K562 (cell line): ENCODE results near the gene COX6B2. TPM values are rescaled to one million over a fixed set of nuclear protein-coding genes. Genes with fewer than 3 reads are reported as not detected.

Experiments
- ATAC-seq: fragments of 200-7000 bp; cut with Tn5 transposase; 3 replicates; pipeline ENCODE4 v1.9.1; 2020; ENCODE audit warnings: moderate library complexity
- BruUV-seq: library from RNA; stranded (reverse); fragments of 400-500 nt; replicated peaks from 2 replicates; lab custom pipeline; 2021; lab: Mats Ljungman, UMichigan
- CTCF ChIA-PET: fragments of 300-600 bp; formaldehyde crosslinking; extraction: SDS; loops from one replicate; lab custom pipeline; 2021; ENCODE audit warnings: low intra/inter-chr PET ratio; lab: Yijun Ruan, JAX
- POLR2A ChIA-PET: fragments of 300-600, 350-650 bp; sonication (Branson Sonifier 250); formaldehyde crosslinking; extraction: SDS; loops from one replicate; lab custom pipeline; 2021; ENCODE audit warnings: antibody characterized with exemption, inconsistent platforms; lab: Yijun Ruan, JAX
- DNase-seq, 4 experiments: peaks; one replicate each; pipeline versions ENCODE4 v3.0.0 to v3.0.0-alpha.2; 2011 to 2018; ENCODE audit warnings: low spot score in 3 of 4, mixed read lengths in 3 of 4; ENCODE audit errors: extremely low read depth in 1 of 4
- FAIRE-seq: peaks from 2 replicates; lab custom pipeline; 2011; peaks lifted over from hg19 to GRCh38; lab: Jason Lieb, UNC
- H2AFZ ChIP-seq: 2 replicates; pipeline ENCODE4 v1.6.0; 2011; ENCODE audit warnings: low read depth, low read length, control low read depth, inconsistent platforms
- H3K27ac ChIP-seq: fragments of 200-600 bp; 3 replicates; pipeline ENCODE4 v1.8.0; 2011; ENCODE audit warnings: low read depth, mild to moderate bottlenecking, control low read depth, inconsistent platforms, low read length, moderate library complexity, mixed read lengths; ENCODE audit errors: extremely low read depth
- H3K27me3 ChIP-seq, 2 experiments: fragments of 300-600 bp in 1 of 2; 2 replicates in 1 of 2; 3 replicates in 1 of 2; pipeline versions ENCODE4 v1.6.0 to v1.8.0; 2011; ENCODE audit warnings: inconsistent platforms in 2 of 2, low read length in 2 of 2, mild to moderate bottlenecking in 1 of 2, mixed read lengths in 1 of 2, moderate library complexity in 1 of 2; ENCODE audit not compliant: control insufficient read depth in 2 of 2, insufficient read depth in 2 of 2
- H3K36me3 ChIP-seq: fragments of 300-600 bp; 3 replicates; pipeline ENCODE4 v1.8.0; 2011; ENCODE audit warnings: mild to moderate bottlenecking, low read length, inconsistent platforms; ENCODE audit not compliant: control insufficient read depth, insufficient read depth
- H3K4me1 ChIP-seq, 2 experiments: fragments of 200-600 bp in 1 of 2; replicated peaks in 1 of 2; 2 replicates in 1 of 2; 3 replicates in 1 of 2; pipeline versions ENCODE4 v1.5.1 to v1.8.0; 2011; ENCODE audit warnings: inconsistent platforms in 2 of 2, low read length in 2 of 2, mild to moderate bottlenecking in 1 of 2, mixed read lengths in 1 of 2, moderate library complexity in 1 of 2; ENCODE audit not compliant: control insufficient read depth in 2 of 2, insufficient read depth in 2 of 2
- H3K4me2 ChIP-seq: 2 replicates; pipeline ENCODE4 v1.6.1; 2011; ENCODE audit warnings: low read length, control low read depth, inconsistent platforms, mixed read lengths; ENCODE audit not compliant: insufficient read depth
- H3K4me3 ChIP-seq: fragments of 200-600 bp; sonication (generic), shearing (Covaris generic); 2 replicates; pipeline ENCODE4 v1.5.1; 2016; ENCODE audit warnings: control low read depth, inconsistent platforms
- H3K79me2 ChIP-seq: fragments of 200-600 bp; 3 replicates; pipeline ENCODE4 v1.8.0; 2011; ENCODE audit warnings: low read length, inconsistent platforms; ENCODE audit not compliant: control insufficient read depth, insufficient read depth
- H3K9ac ChIP-seq, 2 experiments: 2 replicates each; pipeline versions ENCODE4 v1.6.0 to v1.6.1; 2011; ENCODE audit warnings: low read depth in 2 of 2, low read length in 2 of 2, control low read depth in 1 of 2, inconsistent platforms in 1 of 2, mild to moderate bottlenecking in 1 of 2, mixed read lengths in 1 of 2; ENCODE audit not compliant: insufficient read depth in 1 of 2
- H3K9me1 ChIP-seq: one replicate; pipeline ENCODE4 v1.6.0; 2011; ENCODE audit warnings: inconsistent platforms, mild to moderate bottlenecking, low read length, moderate library complexity; ENCODE audit not compliant: control insufficient read depth, insufficient read depth
- H3K9me3 ChIP-seq: replicated peaks from 2 replicates; pipeline ENCODE4 v1.5.1; 2011; ENCODE audit warnings: low read depth, low read length, inconsistent platforms; ENCODE audit not compliant: control insufficient read depth, insufficient read depth
- H4K20me1 ChIP-seq: replicated peaks from 2 replicates; pipeline ENCODE4 v1.6.1; 2011; ENCODE audit warnings: low read length, inconsistent platforms, mixed read lengths; ENCODE audit not compliant: control insufficient read depth, insufficient read depth
- CEBPB ChIP-seq: fragments of 450-650 bp; IDR thresholded peaks from 2 replicates; pipeline ENCODE4 v1.6.1; 2016; ENCODE audit warnings: missing genetic modification characterization, missing compliant biosample characterization
- POLR2A ChIP-seq: fragments of 450-650 bp; conservative IDR thresholded peaks from 2 replicates; pipeline ENCODE4 v1.6.1; 2016
- ZNF121 ChIP-seq: sonication (generic); formaldehyde crosslinking; conservative IDR thresholded peaks from 2 replicates; pipeline ENCODE4 v1.8.0; 2022; ENCODE audit warnings: missing genetic modification reagents
- ZNF224 ChIP-seq: sonication (generic); formaldehyde crosslinking; IDR thresholded peaks from 2 replicates; pipeline ENCODE4 v1.8.0; 2022; ENCODE audit warnings: mild to moderate bottlenecking, missing genetic modification reagents
- WGBS: fragments of 100-300 bp; shearing (Covaris generic); methylation state at CpG from one replicate; pipeline ENCODE4 v1.1.6; 2016; ENCODE audit warnings: low coverage, mixed read lengths; ENCODE audit not compliant: insufficient coverage; ENCODE audit errors: missing lambda C conversion rate; 5-methylcytosine and 5-hydroxymethylcytosine counted together
- in situ Hi-C: fragments of 300-500 bp; cut with MboI; formaldehyde crosslinking; loops from 4 replicates; pipeline ENCODE4 v1.15.0; 2018; ENCODE audit warnings: inconsistent platforms, mixed read lengths
- intact Hi-C: fragments of 100-400 bp; cut with micrococcal nuclease; formaldehyde crosslinking; loops from 2 replicates; pipeline ENCODE4 v1.14.2; 2022
- polyA plus RNA-seq, 8 experiments: library from polyadenylated mRNA; depleted of rRNA in 4 of 8; stranded (reverse) in 5 of 8; unstranded in 3 of 8; fragments of >200 nt; fragmentation: Nextera tagmentation in 2 of 8; fragmentation: Illumina TruSeq in 1 of 8; extraction: Ambion mirVana in 2 of 8; extraction: Trizol in 1 of 8; gene quantifications; 2 replicates each; pipeline versions ENCODE4 v1.2.1 to v1.2.3, GENCODE V29; 2011 to 2014; ENCODE audit warnings: inconsistent platforms in 1 of 8, missing spikeins in 1 of 8
- total RNA-seq, 7 experiments: library from RNA; depleted of rRNA in 6 of 7; stranded (reverse); fragments of >200 nt in 6 of 7; fragmentation: Illumina TruSeq in 2 of 7; extraction: Trizol in 2 of 7; gene quantifications; 2 replicates each; pipeline versions ENCODE4 v1.2.1 to v1.2.3, GENCODE V29; 2011 to 2021; ENCODE audit warnings: low replicate concordance in 1 of 7
- TF ChIP-seq, protein P1 (sequence below): fragments of 450-650 bp; formaldehyde crosslinking; IDR thresholded peaks from 2 replicates; pipeline ENCODE4 v1.4.0; 2022; ENCODE audit warnings: mild to moderate bottlenecking, moderate library complexity

COX6B2 gene
- total and polyA plus RNA-seq, 9 of the 15 experiments (the other 6 are each of a cell fraction or from before 2014, with no cell fraction given): 0.40 to 2.5 (median 0.83) TPM

DNA sequence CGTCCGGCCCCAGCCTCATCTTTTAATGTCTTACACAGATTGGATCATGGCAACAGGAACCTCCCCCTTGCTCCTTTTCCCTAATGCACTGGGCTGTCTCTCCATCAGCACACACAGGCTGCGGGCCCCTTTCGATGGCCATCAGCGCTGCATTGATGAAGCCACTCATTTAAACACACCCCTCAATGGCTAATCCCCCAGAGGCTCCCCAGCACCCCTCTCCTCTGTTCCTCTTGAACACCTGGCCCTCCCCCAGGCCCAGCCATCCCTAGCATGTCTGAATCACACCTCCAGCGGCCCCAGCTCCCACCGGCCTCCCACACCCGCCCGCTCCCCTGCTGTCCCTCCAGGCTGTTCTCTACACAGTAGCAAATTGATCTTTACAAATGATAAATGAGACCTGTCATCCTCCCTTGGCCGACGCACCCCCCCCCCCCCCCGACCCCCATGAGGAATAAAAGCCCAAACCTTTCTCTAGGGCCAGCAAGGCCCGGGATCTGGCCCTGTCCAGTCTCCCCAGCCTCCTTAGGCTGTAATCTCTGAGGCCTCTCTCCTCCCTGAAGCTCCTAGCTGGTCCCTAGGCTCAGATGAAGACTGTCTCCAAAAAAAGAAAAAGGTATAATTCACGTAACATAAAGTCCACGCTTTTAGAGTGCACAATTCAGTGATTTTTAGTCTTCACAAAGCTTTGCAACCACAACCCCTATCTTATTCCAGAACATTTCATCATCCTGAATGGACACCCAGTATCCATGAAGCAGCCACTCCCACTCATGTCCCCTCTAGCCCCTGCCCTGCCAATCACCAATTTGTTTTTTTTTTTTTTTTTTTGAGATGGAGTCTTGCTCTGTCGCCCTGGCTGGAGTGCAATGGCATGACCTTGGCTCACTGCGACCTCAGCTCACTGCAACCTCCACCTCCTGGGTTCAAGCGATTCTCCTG is 38.6 kb upstream of the COX6B2 start (continued):
- TF ChIP-seq, protein P1, sequence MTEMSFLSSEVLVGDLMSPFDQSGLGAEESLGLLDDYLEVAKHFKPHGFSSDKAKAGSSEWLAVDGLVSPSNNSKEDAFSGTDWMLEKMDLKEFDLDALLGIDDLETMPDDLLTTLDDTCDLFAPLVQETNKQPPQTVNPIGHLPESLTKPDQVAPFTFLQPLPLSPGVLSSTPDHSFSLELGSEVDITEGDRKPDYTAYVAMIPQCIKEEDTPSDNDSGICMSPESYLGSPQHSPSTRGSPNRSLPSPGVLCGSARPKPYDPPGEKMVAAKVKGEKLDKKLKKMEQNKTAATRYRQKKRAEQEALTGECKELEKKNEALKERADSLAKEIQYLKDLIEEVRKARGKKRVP (CRISPR knock-in tag): no peak
- TF ChIP-seq, all 486 proteins: peak for 6

DNA sequence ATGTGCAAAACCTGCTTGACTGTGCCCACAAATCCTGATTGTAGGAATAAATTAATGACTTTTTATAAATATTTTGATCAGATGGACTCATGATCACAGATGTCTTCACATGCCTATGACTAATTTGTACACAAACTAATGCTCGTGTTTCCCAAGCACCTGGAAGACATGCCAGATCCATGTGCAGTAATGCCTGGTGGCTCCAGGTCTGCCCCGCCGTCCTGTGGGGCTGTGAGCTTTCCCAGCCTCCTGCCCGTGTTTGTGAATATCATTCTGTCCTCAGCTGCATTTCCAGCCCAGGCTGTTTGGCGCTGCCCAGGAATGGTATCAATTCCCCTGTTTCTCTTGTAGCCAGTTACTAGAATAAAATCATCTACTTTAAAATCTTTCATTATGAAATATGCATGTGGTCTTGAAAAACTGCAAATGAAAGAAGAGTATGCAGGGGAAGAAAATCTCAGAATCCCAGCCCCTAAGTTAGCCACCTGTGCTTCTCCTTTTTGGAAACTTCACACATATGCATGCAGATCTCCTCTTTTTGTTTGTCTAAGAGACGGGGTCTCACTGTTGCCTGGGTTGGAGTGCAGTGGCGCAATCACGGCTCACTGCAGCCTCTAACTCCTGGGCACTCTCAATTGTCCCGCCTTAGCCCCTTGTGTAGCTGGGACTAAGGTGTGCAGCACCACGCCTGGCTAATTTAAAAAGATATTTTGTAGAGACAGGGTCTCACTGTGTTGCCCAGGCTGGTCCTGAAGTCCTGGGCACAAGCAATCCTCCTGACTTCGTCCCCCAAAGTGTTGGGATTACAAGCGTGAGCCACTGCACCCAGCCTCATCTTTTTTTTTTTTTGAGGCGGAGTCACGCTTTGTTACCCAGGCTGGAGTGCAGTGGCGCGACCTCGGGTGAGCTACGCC is 37.4 kb upstream of the COX6B2 start:
- H4K20me1 ChIP-seq: peaks cover 45% of the 10 kb centered on the region
- ChIA-PET CTCF (no interaction called here), POLR2A (interaction anchor here (0.6 to 12.9 kb wide), 3 partner anchors 7 to 95 kb away, joined by 3 to 195 read pairs (median 97); partner anchors contain the start of gene UBE2S)
- H3K4me1 ChIP-seq: peaks cover 43 to 55% of the 10 kb centered on the region in 2 experiments
- WGBS: 54% methylated on average over 15 of the region's 18 CpGs
- ATAC-seq: no peak
- H3K27ac ChIP-seq: no peak overlapping the region
- peaks cover 45% of the 10 kb centered on the region for H3K36me3 ChIP-seq
- H3K9ac ChIP-seq: no peak overlapping the region
- H3K9me1 ChIP-seq: peaks cover 19% of the 10 kb centered on the region
- intact Hi-C loops: no loop called here
- no peak overlapping the region for H3K4me2 ChIP-seq
- no peaks in the 10 kb centered on the region for H3K27me3 ChIP-seq
- H3K9me3 ChIP-seq: no peaks in the 10 kb centered on the region
- in situ Hi-C loops: no loop called here
- DNase-seq: no peak
- H3K4me3 ChIP-seq: no peak overlapping the region
- no peak for FAIRE-seq
- peaks cover 30% of the 10 kb centered on the region for H3K79me2 ChIP-seq
- BruUV-seq: no TSS peak
- TF ChIP-seq CEBPB (peak; percentile 50; the same call in 1 of the 2 replicates), POLR2A (peak; percentile 43; the same call in 1 of the 2 replicates), ZNF224 (CRISPR knock-in tag) (no peak), ZNF121 (CRISPR knock-in tag) (peak; percentile 82)
- TF ChIP-seq, all 486 proteins: peak for 3
- H2AFZ ChIP-seq: no peak overlapping the region
